Breast epithelium (tissue), 4 donors: ENCODE results near the gene TMCO4. TPM values are rescaled to one million over a fixed set of nuclear protein-coding genes. Genes with fewer than 3 reads are reported as not detected.
"Not testable (repeated sequence)": the region's sequence is repeated elsewhere in the genome, so short reads cannot be mapped to it uniquely, and the experiment has no call there.

Experiments
- DNase-seq, 2 donors: peaks; one replicate each; pipeline ENCODE4 v3.0.0-alpha.2; 2019; ENCODE audit warnings: low spot score in 2 of 2
- H3K27ac ChIP-seq, 2 donors: fragments of 200-600 bp; sonication (generic) in 1 of 2; one replicate each; pipeline ENCODE4 v1.5.1; 2016 to 2019; ENCODE audit warnings: mild to moderate bottlenecking in 1 of 2
- H3K27me3 ChIP-seq, 2 donors: fragments of 200-600 bp; sonication (generic) in 1 of 2; one replicate each; pipeline versions ENCODE4 v1.5.1 to v1.6.0; 2017 to 2019; ENCODE audit warnings: control low read depth in 1 of 2, mild to moderate bottlenecking in 1 of 2
- H3K36me3 ChIP-seq: fragments of 200-600 bp; one replicate; pipeline ENCODE4 v1.5.1; 2019
- H3K4me1 ChIP-seq, 2 donors: fragments of 200-600 bp; sonication (generic); one replicate each; pipeline ENCODE4 v1.5.1; 2016 to 2019; ENCODE audit warnings: control low read depth in 1 of 2
- H3K4me3 ChIP-seq, 3 donors: fragments of 200-600 bp; sonication (generic); 1 replicate in 2 of 3; 2 replicates in 1 of 3; pipeline ENCODE4 v1.5.1; 2016 to 2019; ENCODE audit warnings: mild to moderate bottlenecking in 3 of 3, moderate library complexity in 2 of 3
- H3K9me3 ChIP-seq, 2 donors: fragments of 200-600 bp; sonication (generic) in 1 of 2; one replicate each; pipeline ENCODE4 v1.5.1; 2016 to 2019; ENCODE audit warnings: control low read depth in 1 of 2
- POLR2A ChIP-seq: fragments of 450-650 bp; IDR thresholded peaks from one replicate; pipeline ENCODE4 v1.6.1; 2016; ENCODE audit warnings: antibody characterized with exemption, mild to moderate bottlenecking, moderate library complexity
- POLR2AphosphoS5 ChIP-seq, 3 donors: sonication (generic); formaldehyde crosslinking; IDR thresholded peaks; one replicate each; pipeline ENCODE4 v1.6.1; 2017; ENCODE audit warnings: antibody characterized with exemption in 3 of 3
- intact Hi-C: fragments of 100-400 bp; cut with DNase I; formaldehyde crosslinking; loops from one replicate; pipeline ENCODE4 v1.15.1; 2023; ENCODE audit warnings: low total_unique reads
- total RNA-seq, 3 donors: library from RNA; depleted of rRNA; stranded (reverse); fragments of >200 nt; gene quantifications; one replicate each; pipeline ENCODE4 v1.1.0, GENCODE V29; 2016
- TF ChIP-seq, protein P1 (sequence below), 3 donors: fragments of 450-650 bp; IDR thresholded peaks; one replicate each; pipeline ENCODE4 v1.5.1; 2016 to 2017; ENCODE audit warnings: antibody characterized with exemption in 3 of 3, mild to moderate bottlenecking in 3 of 3, moderate library complexity in 3 of 3

TMCO4 gene
- 10 to 100 TPM; 26.7 to 44.2 (median 34.1) TPM for total RNA-seq

GRCh38 chr1:19799230-19800075, at the start of gene TMCO4:
TMCO4 (minus strand) TSS chr1:19799916; CDS start chr1:19780758, 19,158 bp downstream.
- intact Hi-C loops = no loop called here
- no peaks in the 10 kb centered on the region for H3K27me3 ChIP-seq
- DNase-seq = peak; percentile 28 to 67
- no peaks in the 10 kb centered on the region for H3K9me3 ChIP-seq
- H3K4me3 ChIP-seq = peak within 1 kb of the TSS; percentile 74 to 79 (median 76)
- TF ChIP-seq POLR2A (no peak), POLR2AphosphoS5 (IDR thresholded peaks at IDR 0.05) (no peak)
- TF ChIP-seq, protein P1, sequence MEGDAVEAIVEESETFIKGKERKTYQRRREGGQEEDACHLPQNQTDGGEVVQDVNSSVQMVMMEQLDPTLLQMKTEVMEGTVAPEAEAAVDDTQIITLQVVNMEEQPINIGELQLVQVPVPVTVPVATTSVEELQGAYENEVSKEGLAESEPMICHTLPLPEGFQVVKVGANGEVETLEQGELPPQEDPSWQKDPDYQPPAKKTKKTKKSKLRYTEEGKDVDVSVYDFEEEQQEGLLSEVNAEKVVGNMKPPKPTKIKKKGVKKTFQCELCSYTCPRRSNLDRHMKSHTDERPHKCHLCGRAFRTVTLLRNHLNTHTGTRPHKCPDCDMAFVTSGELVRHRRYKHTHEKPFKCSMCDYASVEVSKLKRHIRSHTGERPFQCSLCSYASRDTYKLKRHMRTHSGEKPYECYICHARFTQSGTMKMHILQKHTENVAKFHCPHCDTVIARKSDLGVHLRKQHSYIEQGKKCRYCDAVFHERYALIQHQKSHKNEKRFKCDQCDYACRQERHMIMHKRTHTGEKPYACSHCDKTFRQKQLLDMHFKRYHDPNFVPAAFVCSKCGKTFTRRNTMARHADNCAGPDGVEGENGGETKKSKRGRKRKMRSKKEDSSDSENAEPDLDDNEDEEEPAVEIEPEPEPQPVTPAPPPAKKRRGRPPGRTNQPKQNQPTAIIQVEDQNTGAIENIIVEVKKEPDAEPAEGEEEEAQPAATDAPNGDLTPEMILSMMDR (IDR thresholded peaks at IDR 0.05) = peak; percentile 27 to 48 (median 42)
- no peaks in the 10 kb centered on the region for H3K36me3 ChIP-seq
- peak within 1 kb of the TSS; percentile 84 to 91 for H3K27ac ChIP-seq
- no peaks in the 10 kb centered on the region for H3K4me1 ChIP-seq

GRCh38 chr1:19849307-19849706, 49.6 kb upstream of the TMCO4 start:
- H3K4me1 ChIP-seq, H3K27me3 ChIP-seq, H3K4me3 ChIP-seq, H3K36me3 ChIP-seq, H3K27ac ChIP-seq, DNase-seq, H3K9me3 ChIP-seq: not testable (repeated sequence)
- intact Hi-C loops = loop anchor here (10.0 kb wide), 1 partner anchor 955 kb away; no protein-coding TSS in a partner anchor

DNA sequence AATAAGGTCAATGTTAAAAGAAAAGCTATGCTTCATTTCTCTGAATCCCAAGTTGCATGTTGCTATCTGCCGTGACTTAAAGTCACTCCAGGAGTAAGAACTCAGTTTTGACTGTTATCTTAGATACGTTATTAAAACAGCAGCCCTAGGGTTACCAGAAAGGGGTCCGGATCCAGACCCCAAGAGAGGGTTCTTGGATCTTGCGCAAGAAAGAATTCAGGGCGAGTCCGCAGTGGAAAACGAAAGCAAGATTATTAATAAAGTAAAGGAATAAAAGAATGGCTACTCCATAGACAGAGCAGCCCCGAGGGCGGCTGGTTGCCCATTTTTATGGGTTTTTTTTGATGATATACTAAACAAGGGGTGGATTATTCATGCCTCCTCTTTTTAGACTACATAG, 47.6 kb upstream of the TMCO4 start:
- not testable (repeated sequence) for H3K36me3 ChIP-seq, DNase-seq, H3K4me1 ChIP-seq, H3K9me3 ChIP-seq, H3K27ac ChIP-seq, H3K27me3 ChIP-seq
- H3K4me3 ChIP-seq = peak overlapping the region in 2 of 3 donors; percentile 31 to 33
- intact Hi-C loops = loop anchor here (10.0 kb wide), 1 partner anchor 957 kb away; no protein-coding TSS in a partner anchor

GRCh38 chr1:19846338-19846737, 46.6 kb upstream of the TMCO4 start:
- H3K9me3 ChIP-seq = no peaks in the 10 kb centered on the region
- H3K4me3 ChIP-seq = no peak overlapping the region
- TF ChIP-seq POLR2AphosphoS5 (IDR thresholded peaks at IDR 0.05) (no peak), POLR2A (no peak)
- TF ChIP-seq, protein P1 (IDR thresholded peaks at IDR 0.05) = no peak
- no peak overlapping the region for H3K27ac ChIP-seq
- H3K27me3 ChIP-seq = no peaks in the 10 kb centered on the region
- H3K36me3 ChIP-seq = no peaks in the 10 kb centered on the region
- no peak for DNase-seq
- intact Hi-C loops = loop anchor here (10.0 kb wide), 1 partner anchor 958 kb away; no protein-coding TSS in a partner anchor
- H3K4me1 ChIP-seq = no peaks in the 10 kb centered on the region

GRCh38 chr1:19845555-19845954, 45.8 kb upstream of the TMCO4 start:
- TF ChIP-seq, protein P1 (IDR thresholded peaks at IDR 0.05) = no peak
- TF ChIP-seq POLR2AphosphoS5 (IDR thresholded peaks at IDR 0.05) (no peak), POLR2A (no peak)
- DNase-seq = no peak
- intact Hi-C loops = loop anchor here (10.0 kb wide), 1 partner anchor 959 kb away; no protein-coding TSS in a partner anchor
- H3K9me3 ChIP-seq = no peaks in the 10 kb centered on the region
- no peaks in the 10 kb centered on the region for H3K36me3 ChIP-seq
- H3K27me3 ChIP-seq = no peaks in the 10 kb centered on the region
- H3K4me3 ChIP-seq = no peak overlapping the region
- H3K27ac ChIP-seq = no peak overlapping the region
- H3K4me1 ChIP-seq = no peaks in the 10 kb centered on the region
